SW480 (cell line): Measurements from ENCODE around the gene TAS2R39.

Experiments
- DNase-seq: peaks from one replicate; pipeline ENCODE4 v3.0.0-alpha.2; 2016; ENCODE audit warnings: low spot score

The TAS2R39 gene

DNA sequence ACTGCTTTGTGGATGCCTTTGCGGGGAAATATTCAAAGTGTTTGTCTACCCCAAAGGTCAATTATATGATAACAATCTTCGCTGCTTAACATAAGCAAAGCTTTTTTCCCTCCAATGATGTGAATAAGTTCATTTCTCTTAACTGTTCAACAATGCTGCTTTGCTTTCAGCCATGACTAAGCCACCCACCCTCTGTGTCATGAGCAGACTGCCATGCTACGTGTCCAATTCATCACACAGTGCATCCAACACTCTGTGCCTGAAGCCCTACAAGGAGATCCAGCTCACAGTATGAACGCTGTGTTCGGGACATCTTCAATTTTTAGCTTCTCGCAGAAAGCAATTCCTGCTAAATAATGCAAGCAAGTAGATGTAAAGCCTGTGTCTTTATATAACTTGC is 32.9 kb downstream of the TAS2R39 start:
- DNase-seq = no peak

DNA sequence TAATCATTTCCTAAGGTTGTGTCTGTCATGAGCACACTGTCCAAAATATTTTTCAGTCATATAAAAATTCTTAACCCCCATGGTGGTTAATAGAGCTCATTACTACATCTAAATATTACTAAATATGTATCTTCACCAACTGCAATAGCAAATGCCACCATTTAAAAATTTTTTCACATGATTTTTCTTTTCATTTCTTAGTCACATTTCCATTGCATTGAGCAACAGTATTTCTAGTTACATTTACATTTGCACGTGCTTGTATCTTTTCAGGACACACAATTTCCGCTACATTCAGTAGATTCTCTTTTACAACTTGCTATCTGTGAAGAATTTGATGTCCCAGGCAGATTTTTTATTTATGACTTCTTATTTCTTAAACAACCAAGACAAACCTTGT is 33.5 kb downstream of the TAS2R39 start:
- no peak for DNase-seq

- DNase-seq = no peak
Observed at GRCh38 chr7:143217806-143218205, 34.6 kb downstream of the TAS2R39 start.

DNA sequence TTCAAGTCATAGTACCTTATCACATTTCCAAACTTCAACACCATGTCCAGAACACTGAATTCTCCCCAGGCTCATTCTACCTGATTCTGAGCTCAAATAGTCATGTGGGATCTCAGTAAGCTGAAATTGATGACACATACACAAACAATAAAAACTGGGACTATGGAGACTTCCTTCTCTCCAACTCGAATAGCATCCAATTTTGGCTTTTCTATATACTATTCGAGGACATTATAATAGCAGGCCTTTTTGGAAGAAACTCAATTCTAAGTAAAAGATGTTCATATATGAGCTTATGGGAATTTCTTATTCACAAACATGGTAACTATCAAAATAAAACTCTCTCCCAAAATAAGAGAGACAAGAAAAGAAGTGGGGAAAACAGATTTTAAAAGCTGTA is 38.1 kb downstream of the TAS2R39 start:
- no peak for DNase-seq

GRCh38 chr7:143221737-143222136 is 38.5 kb downstream of the TAS2R39 start, which contains the start of gene TAS2R40:
TSS of gene TAS2R40 (plus strand) at chr7:143222037. CDS start at chr7:143222079, 42 bp downstream.
- no peak for DNase-seq

DNA sequence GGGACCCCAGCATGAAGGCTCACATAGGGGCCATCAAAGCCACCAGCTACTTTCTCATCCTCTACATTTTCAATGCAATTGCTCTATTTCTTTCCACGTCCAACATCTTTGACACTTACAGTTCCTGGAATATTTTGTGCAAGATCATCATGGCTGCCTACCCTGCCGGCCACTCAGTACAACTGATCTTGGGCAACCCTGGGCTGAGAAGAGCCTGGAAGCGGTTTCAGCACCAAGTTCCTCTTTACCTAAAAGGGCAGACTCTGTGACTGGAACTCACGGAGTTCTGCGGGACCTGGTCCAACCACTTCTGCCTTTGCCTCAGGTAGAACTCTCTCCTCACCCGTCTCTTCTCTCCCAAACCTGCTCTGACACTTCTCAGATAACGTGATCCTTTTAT is 39.6 kb downstream of the TAS2R39 start:
- DNase-seq = no peak

- DNase-seq = no peak
Observed at GRCh38 chr7:143223784-143224183, 40.6 kb downstream of the TAS2R39 start.

- no peak for DNase-seq
Observed at GRCh38 chr7:143225047-143225446, 41.8 kb downstream of the TAS2R39 start.

DNA sequence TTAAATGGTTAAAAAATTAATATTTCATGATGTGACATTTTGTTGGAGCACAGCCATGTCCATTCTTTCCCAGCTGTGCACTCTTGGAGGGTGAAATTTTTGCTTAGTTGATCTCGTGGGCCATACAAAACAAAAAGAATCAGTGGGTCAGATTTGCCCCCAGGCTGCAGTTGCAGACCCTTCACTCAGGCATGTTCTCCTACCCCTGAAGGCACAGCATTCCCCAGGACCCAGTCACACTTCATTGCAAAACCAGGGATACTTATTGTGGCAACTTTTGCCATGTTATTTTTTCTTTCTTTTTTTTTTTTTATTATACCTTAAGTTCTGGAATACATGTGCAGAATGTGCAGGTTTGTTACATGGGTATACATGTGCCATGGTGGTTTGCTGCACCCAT is 44.6 kb downstream of the TAS2R39 start:
- no peak for DNase-seq

GRCh38 chr7:143229054-143229790 is 46.0 kb downstream of the TAS2R39 start:
- DNase-seq = no peak

DNA sequence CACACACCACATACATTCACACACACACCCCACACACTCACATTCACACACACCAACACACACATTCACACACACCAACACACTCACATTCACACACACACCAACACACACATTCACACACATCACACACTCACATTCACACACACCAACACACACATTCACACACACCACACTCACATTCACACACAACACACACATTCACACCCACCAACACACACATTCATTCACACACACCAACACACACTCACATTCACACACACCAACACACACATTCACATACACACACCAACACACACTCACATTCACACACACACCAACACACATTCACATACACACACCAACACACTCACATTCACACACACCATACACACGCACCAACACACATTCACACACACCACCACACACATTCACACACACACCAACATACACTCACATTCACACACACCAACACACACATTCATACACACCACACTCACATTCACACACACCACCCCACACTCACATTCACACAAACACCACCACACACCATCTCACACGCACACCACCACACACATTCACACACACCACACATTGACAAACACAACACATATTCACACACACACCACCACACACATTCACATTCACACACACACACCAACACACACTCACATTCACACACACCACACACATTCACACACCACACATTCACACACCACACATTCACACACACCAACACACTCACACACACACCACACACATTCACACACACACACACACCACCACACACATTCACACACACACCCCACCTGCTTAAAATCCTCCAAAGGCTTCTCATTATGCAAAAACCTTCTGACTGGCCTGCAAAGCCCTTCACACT is 47.6 kb downstream of the TAS2R39 start:
- no peak for DNase-seq
